GM18909 (cell line): Measurements from ENCODE around the gene CCDC116.
A peak's percentile ranks its signal among the peaks of the same experiment; 100 is the strongest.
"Not testable (repeated sequence)": the region's sequence is repeated elsewhere in the genome, so short reads cannot be mapped to it uniquely, and the experiment has no call there.

Source experiments
- ATAC-seq: cut with Tn5 transposase; IDR thresholded peaks from one replicate; pipeline ENCODE4 v1.9.1; 2021; ENCODE audit warnings: mild to moderate bottlenecking; ENCODE audit not compliant: unreplicated experiment, poor library complexity

The CCDC116 gene

GRCh38 chr22:21629255-21630149, 3.1 kb upstream of the CCDC116 start, which contains the start of gene YDJC:
Gene YDJC (minus strand): TSS chr22:21630022. CDS start chr22:21630014, 8 bp downstream.
- ATAC-seq: peak; percentile 85

- no peak for ATAC-seq
Measured at GRCh38 chr22:21631025-21631424, 1.5 kb upstream of the CCDC116 start.

GRCh38 chr22:21632931-21633330, 371 bp downstream of the CCDC116 start:
- ATAC-seq: no peak

- ATAC-seq: no peak
Measured at GRCh38 chr22:21633481-21633880, 921 bp downstream of the CCDC116 start.

GRCh38 chr22:21634081-21634480, 1.5 kb downstream of the CCDC116 start:
- ATAC-seq: no peak

- no peak for ATAC-seq
Measured at GRCh38 chr22:21634844-21635243, 2.3 kb downstream of the CCDC116 start.

- ATAC-seq: no peak
Measured at GRCh38 chr22:21635771-21636510, 3.4 kb downstream of the CCDC116 start.

- ATAC-seq: no peak
Measured at GRCh38 chr22:21636629-21637218, 4.2 kb downstream of the CCDC116 start.

GRCh38 chr22:21637450-21637849, 4.9 kb downstream of the CCDC116 start:
- ATAC-seq: not testable (repeated sequence)

GRCh38 chr22:21639359-21639758, 6.8 kb downstream of the CCDC116 start:
- no peak for ATAC-seq

- no peak for ATAC-seq
Measured at GRCh38 chr22:21640810-21641209, 8.2 kb downstream of the CCDC116 start.

- ATAC-seq: peak; percentile 2
Measured at GRCh38 chr22:21641417-21641788, 8.8 kb downstream of the CCDC116 start.

GRCh38 chr22:21641789-21642583, 9.4 kb downstream of the CCDC116 start, which contains the start of gene SDF2L1:
Gene SDF2L1 (plus strand): TSS chr22:21642302. CDS start chr22:21642337, 35 bp downstream.
- peak; percentile 92 for ATAC-seq

- peak; percentile 20 for ATAC-seq
Measured at GRCh38 chr22:21642584-21643448, 10.3 kb downstream of the CCDC116 start.

GRCh38 chr22:21643533-21644357, 11.2 kb downstream of the CCDC116 start:
- ATAC-seq: no peak

GRCh38 chr22:21645513-21645912, 13.0 kb downstream of the CCDC116 start:
- ATAC-seq: not testable (repeated sequence)

GRCh38 chr22:21646608-21647590, 14.3 kb downstream of the CCDC116 start:
- ATAC-seq: no peak
